ENCODE measurements around the gene TRNT1.

TRNT1 gene

GRCh38 chr3:3126477-3127431 is at the start of gene TRNT1:
TRNT1 (plus strand) TSS chr3:3126940; CDS start chr3:3129041, 2,101 bp downstream.
- peak; percentile 95 for DNase-seq (ENCODE audit: low read depth)

GRCh38 chr3:3080309-3080708 is 46.4 kb upstream of the TRNT1 start:
- DNase-seq (ENCODE audit: low read depth), result no peak

GRCh38 chr3:3081381-3082233 is 45.1 kb upstream of the TRNT1 start:
- no peak for DNase-seq (ENCODE audit: low read depth)

- no peak for DNase-seq (ENCODE audit: low read depth)
These were observed 44.4 kb upstream of the TRNT1 start for GRCh38 chr3:3082234-3082924.

- DNase-seq (ENCODE audit: low read depth), result no peak
These were observed 41.9 kb upstream of the TRNT1 start for GRCh38 chr3:3084890-3085289.

- no peak for DNase-seq (ENCODE audit: low read depth)
These were observed 41.0 kb upstream of the TRNT1 start for GRCh38 chr3:3085782-3086181.

- no peak for DNase-seq (ENCODE audit: low read depth)
These were observed 40.5 kb upstream of the TRNT1 start for GRCh38 chr3:3086239-3086638.

GRCh38 chr3:3087279-3087678 is 39.5 kb upstream of the TRNT1 start:
- DNase-seq (ENCODE audit: low read depth), result no peak

GRCh38 chr3:3087716-3088465 is 38.8 kb upstream of the TRNT1 start:
- DNase-seq (ENCODE audit: low read depth), result no peak

- DNase-seq (ENCODE audit: low read depth), result no peak
These were observed 37.7 kb upstream of the TRNT1 start for GRCh38 chr3:3089017-3089416.

- DNase-seq (ENCODE audit: low read depth), result no peak
These were observed 28.8 kb upstream of the TRNT1 start for GRCh38 chr3:3097958-3098357.

GRCh38 chr3:3101660-3102458 is 24.9 kb upstream of the TRNT1 start:
- no peak for DNase-seq (ENCODE audit: low read depth)

GRCh38 chr3:3102751-3103150 is 24.0 kb upstream of the TRNT1 start:
- no peak for DNase-seq (ENCODE audit: low read depth)

- no peak for DNase-seq (ENCODE audit: low read depth)
These were observed 21.5 kb upstream of the TRNT1 start for GRCh38 chr3:3105246-3105645.

GRCh38 chr3:3105815-3106214 is 20.9 kb upstream of the TRNT1 start:
- DNase-seq (ENCODE audit: low read depth), result no peak

- no peak for DNase-seq (ENCODE audit: low read depth)
These were observed 19.6 kb upstream of the TRNT1 start for GRCh38 chr3:3107181-3107580.

GRCh38 chr3:3107858-3108257 is 18.9 kb upstream of the TRNT1 start:
- no peak for DNase-seq (ENCODE audit: low read depth)

GRCh38 chr3:3109407-3110298 is 17.1 kb upstream of the TRNT1 start:
- DNase-seq (ENCODE audit: low read depth), result no peak

- no peak for DNase-seq (ENCODE audit: low read depth)
These were observed 16.5 kb upstream of the TRNT1 start, which contains the start of gene IL5RA for GRCh38 chr3:3110299-3110630. IL5RA (minus strand) TSS chr3:3110374; CDS start chr3:3104984, 5,390 bp downstream.

All from stimulated activated CD8-positive, alpha-beta memory T cell treated with anti-CD3 and anti-CD28 coated beads, Interleukin-15, amount 100 ng/mL, for 24 hours (primary cell).